Measurements from ENCODE around the gene KANTR. TPM values are rescaled to one million over a fixed set of nuclear protein-coding genes. Genes with fewer than 3 reads are reported as not detected.

Gene KANTR, protein sequence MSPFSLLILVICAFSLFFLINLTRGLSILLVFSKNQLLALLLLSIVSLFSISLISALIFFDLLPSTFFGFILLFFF
- total RNA-seq (2022) (13.2 and 15.0 TPM in 2 replicates), Bru-seq, nascent RNA (percentile 64 among the genes with signal in this experiment), BruChase-seq, experiment 1, labeled RNA remaining after a 2-hour chase (percentile 66 among the genes with signal in this experiment), BruChase-seq, experiment 2, labeled RNA remaining after a 6-hour chase (percentile 62 among the genes with signal in this experiment)
- long read RNA-seq, partial matches to known transcripts, result 0 of 1 reads
- long read RNA-seq, other reads (novel, unspliced or antisense), result 1 of 1 reads

DNA sequence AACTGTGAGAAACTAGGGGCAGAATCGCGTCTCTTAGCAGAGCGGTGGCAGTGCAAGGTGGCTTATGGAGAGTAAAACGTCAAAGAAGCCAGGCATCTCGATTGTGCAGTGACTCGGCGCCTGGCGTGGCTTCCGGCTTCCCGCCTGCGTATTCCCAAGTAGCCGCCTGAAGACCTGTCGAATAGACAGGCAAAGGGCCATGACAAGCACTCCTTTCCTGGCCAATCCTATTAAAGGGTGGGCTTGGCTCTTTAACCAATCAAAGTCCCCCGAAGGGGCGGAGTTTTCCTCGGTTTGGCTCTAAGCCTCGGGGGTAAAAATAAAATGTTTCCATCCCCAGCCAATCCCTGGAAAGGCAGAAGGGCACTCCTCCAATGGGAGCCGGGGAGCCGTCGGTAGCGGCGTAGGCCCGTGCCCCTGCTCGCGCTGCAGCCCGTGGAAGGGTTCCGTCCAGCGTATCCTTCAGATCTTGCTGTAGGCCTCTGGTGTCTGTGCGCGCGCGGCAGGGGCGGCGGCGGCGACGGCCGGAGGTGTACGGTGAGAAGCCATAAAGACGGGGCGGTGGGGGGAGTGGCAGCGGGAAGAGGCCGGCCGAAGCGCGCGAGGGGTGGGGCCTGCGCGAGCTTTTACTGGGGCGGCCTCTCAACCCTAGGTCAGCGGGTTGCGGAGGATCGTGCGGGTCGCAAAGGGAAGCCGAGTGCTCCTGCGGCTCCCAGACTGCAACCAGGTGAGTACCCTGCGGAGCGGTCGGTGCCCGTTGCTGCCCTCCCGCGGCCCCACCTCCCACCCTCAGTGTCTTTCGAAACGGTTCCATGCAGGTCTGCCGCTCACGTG, at the start of gene KANTR:
Gene KANTR (plus strand): TSS at position 395 of the 834 bp plus-strand sequence. CDS start 30,131 bp downstream, outside the sequence.
- no TSS peak for BruUV-seq (replicated peaks)
- H3K4me3 Mint-ChIP-seq (ENCODE audit: unreplicated experiment), result peak within 1 kb of the TSS; percentile 87
- H3K4me1 ChIP-seq, result no peaks in the 10 kb centered on the region
- intact Hi-C loops (cut with micrococcal nuclease; ENCODE audit: unreplicated experiment), result loop anchor here (1.0 to 10.0 kb wide), 5 partner anchors 12 to 131 kb away; partner anchors contain the start of genes KDM5C and TSPYL2
- no peaks in the 10 kb centered on the region for H3K27me3 Mint-ChIP-seq (ENCODE audit: insufficient read depth, unreplicated experiment)
- H3K4me1 Mint-ChIP-seq (ENCODE audit: low read depth, unreplicated experiment), result peaks cover 6% of the 10 kb centered on the region
- TF ChIP-seq, protein P1, sequence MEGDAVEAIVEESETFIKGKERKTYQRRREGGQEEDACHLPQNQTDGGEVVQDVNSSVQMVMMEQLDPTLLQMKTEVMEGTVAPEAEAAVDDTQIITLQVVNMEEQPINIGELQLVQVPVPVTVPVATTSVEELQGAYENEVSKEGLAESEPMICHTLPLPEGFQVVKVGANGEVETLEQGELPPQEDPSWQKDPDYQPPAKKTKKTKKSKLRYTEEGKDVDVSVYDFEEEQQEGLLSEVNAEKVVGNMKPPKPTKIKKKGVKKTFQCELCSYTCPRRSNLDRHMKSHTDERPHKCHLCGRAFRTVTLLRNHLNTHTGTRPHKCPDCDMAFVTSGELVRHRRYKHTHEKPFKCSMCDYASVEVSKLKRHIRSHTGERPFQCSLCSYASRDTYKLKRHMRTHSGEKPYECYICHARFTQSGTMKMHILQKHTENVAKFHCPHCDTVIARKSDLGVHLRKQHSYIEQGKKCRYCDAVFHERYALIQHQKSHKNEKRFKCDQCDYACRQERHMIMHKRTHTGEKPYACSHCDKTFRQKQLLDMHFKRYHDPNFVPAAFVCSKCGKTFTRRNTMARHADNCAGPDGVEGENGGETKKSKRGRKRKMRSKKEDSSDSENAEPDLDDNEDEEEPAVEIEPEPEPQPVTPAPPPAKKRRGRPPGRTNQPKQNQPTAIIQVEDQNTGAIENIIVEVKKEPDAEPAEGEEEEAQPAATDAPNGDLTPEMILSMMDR (IDR thresholded peaks at IDR 0.05; ENCODE audit: insufficient read depth in 1 of 2, low read depth in 1 of 2, low read length in 1 of 2, severe bottlenecking in 1 of 2, unreplicated experiment in 1 of 2), result no peak
- peak; percentile 90 to 92 for DNase-seq
- H3K9me3 ChIP-seq, result no peaks in the 10 kb centered on the region
- ChIA-PET CTCF (interaction anchor here (0.6 kb wide), 1 partner anchor 79 kb away, joined by 3 read pairs; no protein-coding TSS in a partner anchor), POLR2A (interaction anchor here (0.5 to 0.6 kb wide), 2 partner anchors 169 to 590 kb away, joined by 3 to 4 read pairs; no protein-coding TSS in a partner anchor)
- no peaks in the 10 kb centered on the region for H3K36me3 ChIP-seq (ENCODE audit: control insufficient read depth, insufficient read depth, low read length)
- H3K27ac Mint-ChIP-seq (ENCODE audit: unreplicated experiment), result peak within 1 kb of the TSS; percentile 82
- H3K27me3 ChIP-seq (replicated peaks; ENCODE audit: control insufficient read depth, insufficient read depth, low read length), result no peaks in the 10 kb centered on the region
- peaks cover 6% of the 10 kb centered on the region for H3K36me3 Mint-ChIP-seq (ENCODE audit: insufficient read depth, unreplicated experiment)
- H3K4me3 ChIP-seq (ENCODE audit: low read depth, low read length), result peak within 1 kb of the TSS; percentile 76
- H3K9me3 Mint-ChIP-seq (ENCODE audit: unreplicated experiment), result no peaks in the 10 kb centered on the region

DNA sequence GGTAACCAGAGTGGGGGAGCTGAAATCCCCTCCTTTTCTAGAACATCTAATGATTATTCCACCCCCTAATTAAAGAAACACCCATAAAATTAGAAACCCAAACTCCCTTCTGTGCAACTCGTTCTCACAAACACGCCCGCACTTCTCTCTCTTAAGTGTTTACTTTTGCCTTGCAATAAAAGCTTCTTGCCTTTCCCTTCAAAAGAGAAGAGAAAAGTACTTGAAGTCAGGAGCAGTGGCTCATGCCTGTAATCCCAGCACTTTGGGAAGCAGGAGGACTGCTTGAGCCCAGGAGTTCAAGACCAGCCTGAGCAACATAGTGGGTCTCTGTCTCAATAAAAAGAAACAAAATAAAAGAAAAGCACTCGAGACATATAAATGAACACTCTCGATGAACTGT, 48.9 kb upstream of the KANTR start:
- Histone ChIP-seq H3K4me1 (no peaks in the 10 kb centered on the region), H3K27me3 (replicated peaks; ENCODE audit: control insufficient read depth, insufficient read depth, low read length) (no peaks in the 10 kb centered on the region), H3K36me3 (ENCODE audit: control insufficient read depth, insufficient read depth, low read length) (no peaks in the 10 kb centered on the region), H3K4me3 (ENCODE audit: low read depth, low read length) (no peak overlapping the region), H3K9me3 (no peaks in the 10 kb centered on the region)
- ChIA-PET POLR2A (no interaction called here), CTCF (no interaction called here)
- no peaks in the 10 kb centered on the region for H3K9me3 Mint-ChIP-seq (ENCODE audit: unreplicated experiment)
- intact Hi-C loops (cut with micrococcal nuclease; ENCODE audit: unreplicated experiment), result no loop called here
- H3K27ac Mint-ChIP-seq (ENCODE audit: unreplicated experiment), result no peak overlapping the region
- no TSS peak for BruUV-seq (replicated peaks)
- H3K4me1 Mint-ChIP-seq (ENCODE audit: low read depth, unreplicated experiment), result no peaks in the 10 kb centered on the region
- DNase-seq, result no peak
- H3K36me3 Mint-ChIP-seq (ENCODE audit: insufficient read depth, unreplicated experiment), result no peaks in the 10 kb centered on the region
- H3K27me3 Mint-ChIP-seq (ENCODE audit: insufficient read depth, unreplicated experiment), result peaks cover 6% of the 10 kb centered on the region
- H3K4me3 Mint-ChIP-seq (ENCODE audit: unreplicated experiment), result no peak overlapping the region
- TF ChIP-seq, protein P1 (IDR thresholded peaks at IDR 0.05; ENCODE audit: insufficient read depth in 1 of 2, low read depth in 1 of 2, low read length in 1 of 2, severe bottlenecking in 1 of 2, unreplicated experiment in 1 of 2), result no peak

DNA sequence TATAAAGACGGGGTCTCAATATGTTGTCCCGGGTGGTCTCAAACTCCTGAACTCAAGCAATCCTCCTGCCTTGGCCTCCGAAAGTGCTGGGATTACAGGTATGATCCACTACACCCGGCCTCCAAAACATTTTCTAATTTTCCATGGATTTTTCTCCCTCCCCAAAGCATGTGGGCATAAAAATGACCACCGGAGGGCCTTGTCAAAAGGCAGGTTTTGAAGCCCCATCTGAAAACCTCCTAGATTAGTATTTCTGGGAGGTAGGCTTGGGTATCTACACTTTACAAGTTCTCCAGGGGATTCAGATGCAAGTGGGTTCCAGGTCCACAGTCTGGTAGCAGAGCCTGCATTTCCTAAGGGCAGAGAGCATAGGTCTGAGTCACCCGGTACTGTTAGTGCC, 46.7 kb upstream of the KANTR start:
- no peaks in the 10 kb centered on the region for H3K4me1 Mint-ChIP-seq (ENCODE audit: low read depth, unreplicated experiment)
- Histone ChIP-seq H3K4me3 (ENCODE audit: low read depth, low read length) (no peak overlapping the region), H3K36me3 (ENCODE audit: control insufficient read depth, insufficient read depth, low read length) (no peaks in the 10 kb centered on the region), H3K9me3 (no peaks in the 10 kb centered on the region), H3K27me3 (replicated peaks; ENCODE audit: control insufficient read depth, insufficient read depth, low read length) (no peaks in the 10 kb centered on the region), H3K4me1 (no peaks in the 10 kb centered on the region)
- no peaks in the 10 kb centered on the region for H3K36me3 Mint-ChIP-seq (ENCODE audit: insufficient read depth, unreplicated experiment)
- no peak overlapping the region for H3K27ac Mint-ChIP-seq (ENCODE audit: unreplicated experiment)
- no peak for DNase-seq
- intact Hi-C loops (cut with micrococcal nuclease; ENCODE audit: unreplicated experiment), result loop anchor here (1.0 kb wide), 1 partner anchor 46 kb away; no protein-coding TSS in a partner anchor
- H3K4me3 Mint-ChIP-seq (ENCODE audit: unreplicated experiment), result no peak overlapping the region
- TF ChIP-seq, protein P1 (IDR thresholded peaks at IDR 0.05; ENCODE audit: insufficient read depth in 1 of 2, low read depth in 1 of 2, low read length in 1 of 2, severe bottlenecking in 1 of 2, unreplicated experiment in 1 of 2), result peak in 1 of 2 experiments; percentile 34
- CTCF ChIA-PET, result no interaction called here
- peaks cover 6% of the 10 kb centered on the region for H3K27me3 Mint-ChIP-seq (ENCODE audit: insufficient read depth, unreplicated experiment)
- H3K9me3 Mint-ChIP-seq (ENCODE audit: unreplicated experiment), result no peaks in the 10 kb centered on the region
- BruUV-seq (replicated peaks), result no TSS peak
- POLR2A ChIA-PET, result no interaction called here

Measured in Caco-2 (cell line).